Spinal cord (tissue), 10 donors: ENCODE results near the gene CAVIN1. TPM values are rescaled to one million over a fixed set of nuclear protein-coding genes. Genes with fewer than 3 reads are reported as not detected.

ENCODE experiments used
- DNase-seq, 6 donors: peaks; one replicate each; pipeline versions ENCODE4 v3.0.0 to v3.0.0-alpha.2; 2013 to 2015; ENCODE audit warnings: low spot score in 6 of 6, low read depth in 4 of 6
- H3K27ac ChIP-seq: one replicate; pipeline ENCODE4 v1.5.1; 2013; ENCODE audit warnings: low read depth, low read length, control low read depth
- H3K27me3 ChIP-seq: one replicate; pipeline ENCODE4 v1.6.1; 2013; ENCODE audit warnings: low read length; ENCODE audit not compliant: control insufficient read depth, insufficient read depth
- H3K36me3 ChIP-seq: one replicate; pipeline ENCODE4 v1.6.1; 2013; ENCODE audit warnings: low read length; ENCODE audit not compliant: control insufficient read depth, insufficient read depth
- H3K4me1 ChIP-seq: one replicate; pipeline ENCODE4 v1.6.1; 2013; ENCODE audit warnings: low read length; ENCODE audit not compliant: control insufficient read depth, insufficient read depth
- H3K4me3 ChIP-seq: one replicate; pipeline ENCODE4 v1.5.1; 2013; ENCODE audit warnings: low read depth, low read length, control low read depth
- H3K9me3 ChIP-seq: one replicate; pipeline ENCODE4 v1.6.1; 2013; ENCODE audit warnings: low read length; ENCODE audit not compliant: control insufficient read depth, insufficient read depth
- WGBS: methylation state at CpG from one replicate; pipeline ENCODE4 v1.1.5; 2013; ENCODE audit warnings: missing lambda C conversion rate; ENCODE audit not compliant: insufficient coverage; 5-methylcytosine and 5-hydroxymethylcytosine counted together
- long read RNA-seq, 4 donors: transcript quantifications; one replicate each; lab custom pipeline, GENCODE V29; 2026
- polyA plus RNA-seq, 2 donors: library from polyadenylated mRNA; unstranded; fragments of 120-200 nt; gene quantifications; one replicate each; pipeline ENCODE4 v1.2.1, GENCODE V29; 2013; ENCODE audit not compliant: insufficient read length in 2 of 2
- total RNA-seq, 2 donors: library from RNA; depleted of rRNA in 1 of 2; stranded (reverse); fragments of 120-200 nt in 1 of 2; fragments of >200 nt in 1 of 2; gene quantifications; one replicate each; pipeline versions ENCODE4 v1.2.3 to v1.2.4, GENCODE V29; 2013 to 2014
- donor health status: healthy.

Gene CAVIN1, protein sequence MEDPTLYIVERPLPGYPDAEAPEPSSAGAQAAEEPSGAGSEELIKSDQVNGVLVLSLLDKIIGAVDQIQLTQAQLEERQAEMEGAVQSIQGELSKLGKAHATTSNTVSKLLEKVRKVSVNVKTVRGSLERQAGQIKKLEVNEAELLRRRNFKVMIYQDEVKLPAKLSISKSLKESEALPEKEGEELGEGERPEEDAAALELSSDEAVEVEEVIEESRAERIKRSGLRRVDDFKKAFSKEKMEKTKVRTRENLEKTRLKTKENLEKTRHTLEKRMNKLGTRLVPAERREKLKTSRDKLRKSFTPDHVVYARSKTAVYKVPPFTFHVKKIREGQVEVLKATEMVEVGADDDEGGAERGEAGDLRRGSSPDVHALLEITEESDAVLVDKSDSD
- 100 to 1,000 TPM in 1 of 2 donors, 10 to 100 TPM in 1; 60.5 to 151 TPM for total RNA-seq
- polyA plus RNA-seq: 10 to 100 TPM; 30.9 to 57.1 TPM
- long read RNA-seq, donor 1, transcript CAVIN1-201 (2 exons, 3,828 nt): major isoform, 21 of 21 reads
- long read RNA-seq, donor 1, partial matches to known transcripts: 0 of 21 reads
- long read RNA-seq, donor 1, other reads (novel, unspliced or antisense): 0 of 21 reads
- long read RNA-seq, donor 2, transcript CAVIN1-201 (2 exons, 3,828 nt): major isoform, 6 of 6 reads
- long read RNA-seq, donor 2, partial matches to known transcripts: 0 of 6 reads
- long read RNA-seq, donor 2, other reads (novel, unspliced or antisense): 0 of 6 reads
- long read RNA-seq, donor 3, transcript CAVIN1-201 (2 exons, 3,828 nt): major isoform, 11 of 11 reads
- long read RNA-seq, donor 3, partial matches to known transcripts: 0 of 11 reads
- long read RNA-seq, donor 3, other reads (novel, unspliced or antisense): 0 of 11 reads
- long read RNA-seq, donor 4, transcript CAVIN1-201 (2 exons, 3,828 nt): major isoform, 68 of 68 reads
- long read RNA-seq, donor 4, partial matches to known transcripts: 0 of 68 reads
- long read RNA-seq, donor 4, other reads (novel, unspliced or antisense): 0 of 68 reads

- under 1% methylated on average over 57 of the region's 58 CpGs for WGBS
- Histone ChIP-seq H3K4me1 (peaks cover 29% of the 10 kb centered on the region), H3K36me3 (peaks cover 2% of the 10 kb centered on the region), H3K27ac (peak within 1 kb of the TSS; percentile 93), H3K9me3 (no peaks in the 10 kb centered on the region), H3K4me3 (peak within 1 kb of the TSS; percentile 93), H3K27me3 (peaks cover 43% of the 10 kb centered on the region)
- DNase-seq: peak; percentile 47 to 96 (median 76)
These were observed at the start of gene CAVIN1 for GRCh38 chr17:42422958-42423712. CAVIN1 (minus strand) TSS chr17:42423256; CDS start chr17:42423097, 159 bp downstream.

- H3K27me3 ChIP-seq: no peaks in the 10 kb centered on the region
- DNase-seq: no peak
- peaks cover 44% of the 10 kb centered on the region for H3K36me3 ChIP-seq
- no peaks in the 10 kb centered on the region for H3K9me3 ChIP-seq
- no peak overlapping the region for H3K27ac ChIP-seq
- 95% methylated on average over 3 of the region's 5 CpGs for WGBS
- no peaks in the 10 kb centered on the region for H3K4me1 ChIP-seq
- H3K4me3 ChIP-seq: no peak overlapping the region
These were observed 44.8 kb upstream of the CAVIN1 start for GRCh38 chr17:42467889-42468288.

GRCh38 chr17:42463976-42464400, 40.9 kb upstream of the CAVIN1 start:
- peaks cover 40% of the 10 kb centered on the region for H3K36me3 ChIP-seq
- H3K4me1 ChIP-seq: peaks cover 7% of the 10 kb centered on the region
- no peak for DNase-seq
- no peaks in the 10 kb centered on the region for H3K27me3 ChIP-seq
- H3K4me3 ChIP-seq: no peak overlapping the region
- WGBS: 22% methylated on average over 1 of the region's 4 CpGs
- H3K27ac ChIP-seq: no peak overlapping the region
- H3K9me3 ChIP-seq: no peaks in the 10 kb centered on the region

DNA sequence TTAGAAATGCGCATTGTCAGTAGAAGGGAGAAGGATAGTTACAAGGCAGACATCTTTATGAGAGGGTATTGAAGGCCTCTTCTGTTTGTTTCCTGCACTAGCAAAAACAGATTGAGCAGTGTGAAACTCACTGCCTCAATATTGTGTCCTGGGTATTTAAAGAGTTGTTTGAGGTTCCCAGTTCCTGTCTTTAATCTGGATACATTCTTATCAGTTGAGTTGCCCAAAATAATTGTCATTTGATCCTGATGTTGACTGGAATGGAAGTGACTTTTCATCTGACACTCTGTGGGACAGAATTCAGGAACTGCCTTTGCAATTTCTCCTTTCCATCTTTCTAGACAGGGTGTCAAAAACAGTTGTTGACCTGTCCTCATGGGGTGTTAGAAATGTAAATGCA, 37.3 kb upstream of the CAVIN1 start:
- Histone ChIP-seq H3K4me3 (peak overlapping the region; percentile 96), H3K9me3 (no peaks in the 10 kb centered on the region), H3K27me3 (no peaks in the 10 kb centered on the region), H3K27ac (peak overlapping the region; percentile 99), H3K36me3 (peaks cover 27% of the 10 kb centered on the region), H3K4me1 (peaks cover 18% of the 10 kb centered on the region)
- 55% methylated on average over 1 of the region's 1 CpG for WGBS
- DNase-seq: peak in 1 of 6 donors; percentile 38

DNA sequence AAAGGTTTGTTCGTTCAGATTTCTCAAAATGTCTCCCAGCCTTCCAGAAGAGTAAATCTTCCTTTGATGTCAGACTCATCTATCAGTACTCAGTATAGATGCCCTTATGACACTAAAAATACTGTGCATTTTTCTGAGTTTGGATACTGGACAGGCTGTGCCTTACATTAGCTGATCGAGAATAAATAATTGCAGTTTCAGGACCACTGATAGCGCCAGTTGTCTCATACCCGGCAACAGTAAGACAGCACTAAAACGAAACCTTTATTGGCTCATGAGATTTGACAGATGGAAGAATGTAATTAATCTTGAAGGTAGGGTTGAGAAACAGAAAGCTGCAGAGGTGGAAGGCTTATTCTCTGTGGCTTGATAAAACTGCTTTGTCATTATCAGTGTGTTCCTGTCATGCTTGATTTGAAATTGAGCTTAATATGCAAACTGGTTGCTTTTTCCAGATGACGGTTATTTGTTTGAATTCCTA, 36.8 kb upstream of the CAVIN1 start:
- peak overlapping the region; percentile 99 for H3K27ac ChIP-seq
- peaks cover 18% of the 10 kb centered on the region for H3K4me1 ChIP-seq
- peak in 3 of 6 donors; percentile 12 to 54 (median 18) for DNase-seq
- H3K36me3 ChIP-seq: peaks cover 25% of the 10 kb centered on the region
- WGBS: 4% methylated on average over 5 of the region's 6 CpGs
- H3K4me3 ChIP-seq: peak overlapping the region; percentile 96
- H3K27me3 ChIP-seq: no peaks in the 10 kb centered on the region
- H3K9me3 ChIP-seq: no peaks in the 10 kb centered on the region

- peaks cover 18% of the 10 kb centered on the region for H3K4me1 ChIP-seq
- peak; percentile 36 to 90 (median 54) for DNase-seq
- peak overlapping the region; percentile 96 for H3K4me3 ChIP-seq
- H3K27me3 ChIP-seq: no peaks in the 10 kb centered on the region
- H3K36me3 ChIP-seq: peaks cover 23% of the 10 kb centered on the region
- no peaks in the 10 kb centered on the region for H3K9me3 ChIP-seq
- 3% methylated on average over 6 of the region's 11 CpGs for WGBS
- peak overlapping the region; percentile 99 for H3K27ac ChIP-seq
These were observed 36.3 kb upstream of the CAVIN1 start for GRCh38 chr17:42459256-42459800.

- peak; percentile 77 to 98 (median 87) for DNase-seq
- Histone ChIP-seq H3K4me1 (peaks cover 18% of the 10 kb centered on the region), H3K27ac (peak within 1 kb of the TSS; percentile 99), H3K36me3 (peaks cover 19% of the 10 kb centered on the region), H3K27me3 (no peaks in the 10 kb centered on the region), H3K9me3 (no peaks in the 10 kb centered on the region), H3K4me3 (peak within 1 kb of the TSS; percentile 96)
- 0% methylated on average over 34 of the region's 45 CpGs for WGBS
These were observed 35.6 kb upstream of the CAVIN1 start, which contains the start of gene ATP6V0A1 for GRCh38 chr17:42458497-42459255. ATP6V0A1 (plus strand) TSS chr17:42458878; CDS start chr17:42460895, 2,017 bp downstream.

GRCh38 chr17:42457107-42457792, 34.2 kb upstream of the CAVIN1 start:
- Histone ChIP-seq H3K27me3 (no peaks in the 10 kb centered on the region), H3K9me3 (no peaks in the 10 kb centered on the region), H3K4me3 (no peak overlapping the region), H3K27ac (peak overlapping the region; percentile 99), H3K36me3 (peaks cover 10% of the 10 kb centered on the region), H3K4me1 (peaks cover 18% of the 10 kb centered on the region)
- no peak for DNase-seq
- no CpG with 5 or more reads among the region's 6 CpGs for WGBS
